Measurements from ENCODE around the gene GFER.

The GFER gene

GRCh38 chr16:1991948-1992703 lies 8.1 kb downstream of the GFER start:
- DNase-seq: peak; percentile 95

DNA sequence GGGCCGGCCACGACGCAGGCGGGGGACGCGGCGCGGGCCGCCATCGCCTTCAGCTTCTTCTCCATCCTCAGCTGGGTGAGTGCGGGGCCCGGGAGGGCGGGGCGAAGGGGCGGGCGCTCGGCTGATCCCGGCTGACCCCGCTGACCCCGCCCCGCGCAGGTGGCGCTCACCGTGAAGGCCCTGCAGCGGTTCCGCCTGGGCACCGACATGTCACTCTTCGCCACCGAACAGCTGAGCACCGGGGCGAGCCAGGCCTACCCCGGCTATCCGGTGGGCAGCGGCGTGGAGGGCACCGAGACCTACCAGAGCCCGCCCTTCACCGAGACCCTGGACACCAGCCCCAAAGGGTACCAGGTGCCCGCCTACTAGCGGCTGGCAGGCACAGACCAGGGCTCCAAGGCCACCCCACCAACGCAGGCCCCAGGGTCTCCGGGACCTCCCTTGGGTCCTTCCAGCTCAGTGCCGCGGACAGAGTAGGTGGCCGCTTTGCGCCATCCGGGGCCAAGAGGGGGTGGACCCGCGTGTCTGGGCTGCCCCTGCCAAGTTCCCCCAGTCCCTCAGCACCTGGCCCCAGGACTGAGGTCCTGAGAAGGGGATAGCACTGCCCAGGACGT lies 8.8 kb downstream of the GFER start:
- DNase-seq: no peak

DNA sequence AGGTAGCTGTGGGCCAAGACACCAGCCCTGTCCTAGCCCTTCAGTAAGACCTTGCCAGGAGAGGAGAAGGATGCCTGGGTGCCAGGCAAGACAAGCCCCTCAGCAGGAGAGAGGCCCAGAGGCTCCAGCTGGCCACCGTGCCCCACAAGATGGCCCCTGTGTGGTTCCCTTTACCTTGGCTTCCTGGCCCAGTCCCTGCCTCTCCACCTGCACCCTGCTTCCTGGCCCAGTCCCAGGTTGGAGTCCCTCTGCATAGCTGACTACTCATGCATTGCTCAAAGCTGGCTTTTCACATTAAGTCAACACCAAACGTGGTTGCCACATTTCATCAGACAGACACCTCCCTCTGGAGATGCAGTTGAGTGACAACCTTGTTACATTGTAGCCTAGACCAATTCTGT lies 9.7 kb downstream of the GFER start:
- DNase-seq: no peak

- no peak for DNase-seq
Measured at GRCh38 chr16:1997494-1998359, 13.7 kb downstream of the GFER start.

- DNase-seq: no peak
Measured at GRCh38 chr16:1998360-1998835, 14.4 kb downstream of the GFER start.

- DNase-seq: no peak
Measured at GRCh38 chr16:1998852-1999801, 15.1 kb downstream of the GFER start.

DNA sequence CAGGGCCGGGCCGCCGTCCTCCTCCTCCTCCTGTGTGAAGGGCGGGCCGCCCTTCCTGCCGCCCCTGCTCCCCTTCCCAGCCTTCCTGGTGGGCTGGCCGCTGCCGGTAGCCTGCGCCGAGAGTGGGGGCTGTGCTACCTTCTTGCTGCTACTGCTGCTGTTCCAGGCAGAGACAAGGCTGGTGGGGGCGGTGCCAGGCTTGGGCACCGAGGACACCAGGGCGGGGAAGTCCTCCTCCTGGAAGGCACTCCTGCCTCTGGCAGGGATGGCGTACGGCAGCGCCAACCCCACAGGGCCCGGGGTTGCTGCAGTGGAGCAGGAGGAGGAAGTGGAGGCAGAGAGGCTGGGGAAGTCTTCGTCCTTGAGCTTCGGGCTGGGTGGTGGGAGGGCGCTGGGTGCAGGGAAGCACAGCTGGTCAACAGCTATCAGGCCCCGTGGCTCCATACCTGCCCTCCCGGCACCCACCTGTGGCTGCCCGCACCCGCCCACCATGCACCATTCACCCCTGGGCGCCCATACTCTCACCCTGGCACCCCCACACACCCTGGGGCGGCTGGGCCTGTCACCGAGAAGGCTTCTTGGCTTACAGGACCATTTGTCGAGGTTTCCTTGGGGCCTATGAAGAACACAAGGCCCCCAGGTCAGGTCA lies 16.0 kb downstream of the GFER start:
- no peak for DNase-seq

DNA sequence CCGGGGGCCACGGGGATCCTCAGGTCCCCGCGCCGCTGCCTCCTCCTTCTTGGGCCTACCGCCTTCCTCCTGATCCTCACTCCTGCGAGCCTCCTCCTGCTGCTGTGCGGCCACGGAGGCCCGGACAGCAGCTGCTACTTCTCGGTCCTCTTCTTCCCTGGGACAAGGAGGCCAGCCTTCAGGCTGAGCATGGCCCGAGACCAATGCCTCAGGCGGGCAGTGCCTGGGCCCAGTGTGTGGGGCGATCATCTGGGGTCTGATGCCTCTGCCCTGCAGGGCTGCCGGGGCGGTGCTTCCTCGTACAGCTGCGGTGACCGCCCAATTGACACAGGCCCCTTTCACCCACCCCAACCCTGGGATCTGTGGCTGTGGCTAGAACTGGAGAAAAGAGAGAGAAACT lies 17.0 kb downstream of the GFER start:
- DNase-seq: no peak

DNA sequence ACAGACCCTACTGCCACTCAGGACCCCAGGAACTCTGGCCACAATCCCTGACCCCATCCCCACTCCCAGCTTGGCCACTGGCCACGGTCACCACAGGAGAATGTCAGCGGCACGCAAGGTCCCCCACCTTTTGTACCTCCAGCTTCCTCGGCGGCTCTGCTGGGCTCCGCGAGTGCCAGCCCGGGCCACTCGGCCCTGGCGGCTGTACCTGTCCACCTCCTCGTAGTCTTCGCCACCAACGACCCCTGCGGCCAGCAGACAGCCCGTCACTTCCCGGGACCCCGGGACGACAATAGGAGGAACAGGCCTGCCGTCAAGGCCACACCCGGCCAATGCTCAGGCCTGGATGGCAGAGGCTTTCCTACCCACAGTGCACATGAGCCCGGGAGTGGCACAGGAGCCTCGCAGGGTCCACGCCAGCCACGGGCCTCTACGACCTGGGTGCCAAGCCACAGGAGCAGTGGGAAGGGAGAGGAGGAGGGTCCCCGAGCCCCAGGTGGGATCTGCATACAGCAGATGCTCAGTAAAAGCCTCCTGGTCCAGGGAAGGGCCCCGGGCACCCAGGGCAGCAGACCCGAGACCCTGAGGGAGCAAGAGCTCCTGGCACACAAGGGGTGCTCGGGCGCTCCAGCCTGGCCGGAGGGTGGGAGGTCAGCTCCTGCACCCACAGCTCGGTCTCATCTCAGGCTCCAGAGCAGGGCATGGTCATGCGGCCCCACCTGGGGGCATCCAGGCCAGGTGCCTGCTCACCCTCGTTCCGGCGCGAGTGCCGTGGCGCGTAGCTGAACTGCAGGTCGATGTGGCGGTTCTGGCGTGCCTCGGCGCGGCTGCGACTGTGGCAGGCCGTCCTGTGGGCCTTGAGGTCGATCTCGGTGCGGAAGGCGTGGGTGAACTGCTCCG lies 17.7 kb downstream of the GFER start:
- DNase-seq: no peak

DNA sequence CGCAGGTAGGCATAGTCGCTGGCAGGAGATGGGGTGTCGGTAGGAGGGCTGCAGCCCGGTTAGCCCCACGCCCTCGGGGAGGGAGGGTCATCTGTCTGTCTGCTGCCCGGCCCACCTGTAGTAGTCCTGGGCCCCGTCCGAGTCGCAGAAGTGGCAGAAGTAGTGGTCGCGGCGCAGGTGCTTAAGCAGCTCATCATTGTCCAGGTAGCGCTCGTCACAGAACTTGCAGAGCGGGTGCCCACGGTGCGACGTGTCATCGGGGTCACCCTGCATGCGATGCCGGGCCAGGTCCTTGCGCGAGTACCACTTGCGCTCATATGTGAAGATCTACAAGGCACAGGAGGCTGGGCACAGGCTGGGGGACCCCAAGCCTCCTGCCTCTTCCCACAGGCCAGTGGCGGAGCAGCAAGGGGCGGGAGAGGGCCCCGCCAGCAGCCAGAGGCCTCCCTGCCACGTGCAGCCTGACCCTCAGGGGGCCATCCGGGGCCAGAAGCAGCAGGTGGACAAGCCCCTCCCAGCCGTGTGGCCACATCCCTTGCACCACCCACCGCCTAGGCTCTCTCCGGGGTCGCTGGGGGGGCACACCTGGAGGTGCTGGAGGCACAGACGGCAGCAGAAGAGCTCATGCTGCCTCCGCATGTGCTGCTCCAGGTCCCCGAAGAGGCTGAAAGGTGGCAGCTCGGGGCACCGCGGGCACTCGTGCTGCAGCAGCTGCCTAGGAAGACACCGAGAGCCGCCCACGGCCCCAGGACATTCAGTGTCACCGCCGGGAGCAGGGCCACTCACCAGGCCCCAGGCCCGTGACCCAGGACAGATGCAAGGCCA lies 18.6 kb downstream of the GFER start:
- no peak for DNase-seq

DNA sequence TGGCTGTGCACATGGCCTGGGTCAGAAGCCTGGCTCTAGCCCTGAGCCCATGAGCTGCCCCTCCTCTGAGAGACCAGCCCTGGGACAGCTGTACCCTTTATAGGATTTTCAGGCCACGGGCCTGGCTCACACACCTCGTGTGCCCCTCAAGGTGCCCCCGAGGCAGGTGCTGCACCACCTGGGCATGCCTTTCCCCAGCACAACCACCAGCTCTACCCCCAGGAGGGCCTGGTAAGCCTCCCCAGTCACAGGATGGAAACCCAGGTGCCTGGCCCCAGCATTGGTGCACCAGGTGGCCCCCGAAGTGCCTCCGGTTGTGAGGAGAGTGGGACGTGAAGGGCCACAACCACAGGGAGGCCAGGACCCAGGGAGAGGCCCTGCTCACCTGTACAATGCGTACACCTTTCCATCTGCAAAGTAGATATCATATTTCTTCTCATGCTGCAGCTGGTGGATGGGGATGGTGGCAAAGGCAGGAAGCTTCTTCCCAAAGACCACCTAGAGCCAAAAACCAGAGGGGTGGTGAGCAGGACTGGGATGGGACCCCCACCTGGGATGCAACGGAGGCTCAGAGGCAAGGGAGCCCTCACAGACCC lies 19.3 kb downstream of the GFER start:
- no peak for DNase-seq

DNA sequence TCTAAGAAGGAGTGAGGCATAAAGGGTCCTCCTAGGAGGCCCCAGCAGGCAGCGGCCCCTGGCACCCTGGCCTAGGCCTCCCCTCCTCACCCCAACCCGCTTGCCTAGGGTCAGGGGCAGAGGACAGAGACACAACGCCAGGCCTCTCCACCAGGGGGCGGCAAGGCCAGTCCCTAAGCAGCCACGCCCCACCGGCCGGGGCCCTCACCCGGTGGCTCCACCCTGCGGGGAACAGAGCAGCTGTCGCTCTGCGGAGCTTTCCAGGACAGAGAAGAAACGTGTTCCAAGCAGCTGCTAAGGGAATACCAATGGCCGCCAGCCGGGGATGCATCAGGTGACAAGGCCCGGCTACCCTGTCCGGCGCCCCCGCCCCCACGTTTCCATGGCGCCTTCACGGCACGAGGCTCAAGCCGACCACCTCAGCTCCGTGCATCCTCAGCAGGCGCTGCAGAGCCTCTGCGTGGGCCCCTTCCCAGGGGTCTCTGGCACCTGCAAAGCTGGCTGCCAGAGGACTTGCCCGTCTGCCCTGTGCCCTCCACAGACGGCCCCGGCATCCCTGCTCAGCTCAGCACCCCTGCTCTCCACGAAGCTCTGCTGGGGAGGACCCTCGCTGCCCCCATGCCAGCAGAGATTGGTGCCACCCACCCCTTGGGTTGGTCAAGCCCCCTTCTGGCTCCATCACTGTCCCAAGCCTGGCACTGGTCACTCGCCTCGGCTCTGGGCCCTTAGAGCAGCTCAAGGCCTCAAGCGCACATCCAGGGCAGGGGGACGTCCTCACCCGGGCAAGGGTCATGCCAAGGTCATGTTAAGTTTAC lies 20.0 kb downstream of the GFER start:
- peak; percentile 91 for DNase-seq

DNA sequence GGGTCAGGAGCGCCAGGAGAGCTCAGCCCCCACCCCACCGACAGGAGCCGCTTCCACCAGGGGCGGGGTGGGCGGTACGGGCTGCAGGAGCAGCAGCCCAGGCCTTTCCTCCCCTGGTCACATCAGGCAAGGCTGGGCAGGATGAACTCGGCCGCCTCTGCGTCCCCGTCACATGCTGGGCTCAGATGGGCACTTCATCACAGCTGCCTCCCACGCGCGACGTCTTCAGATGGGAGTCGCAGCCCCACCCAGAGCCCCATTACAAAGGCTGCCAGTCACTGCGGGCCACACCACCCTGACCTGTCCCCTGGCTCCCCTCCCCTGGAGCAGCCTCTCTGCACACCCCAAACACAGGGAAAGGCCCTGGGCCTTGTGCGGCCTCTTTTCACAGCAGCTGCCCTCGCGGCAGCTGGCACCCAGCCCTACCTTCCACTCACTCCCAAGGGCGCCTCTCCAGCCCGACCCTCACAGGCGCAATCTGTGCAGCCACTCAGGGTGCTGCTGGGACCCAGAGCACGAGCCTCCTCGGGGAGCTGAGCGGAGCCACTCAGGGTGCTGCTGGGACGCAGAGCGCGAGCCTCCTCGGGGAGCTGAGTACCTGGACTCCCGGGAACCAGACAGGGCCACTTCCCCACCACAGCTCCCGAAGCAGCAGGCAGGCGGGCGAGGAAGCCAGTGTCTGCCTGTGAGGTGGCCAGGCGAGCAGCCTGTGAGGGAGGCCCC lies 21.0 kb downstream of the GFER start:
- DNase-seq: no peak

- no peak for DNase-seq
Measured at GRCh38 chr16:2005646-2006045, 21.7 kb downstream of the GFER start.

DNA sequence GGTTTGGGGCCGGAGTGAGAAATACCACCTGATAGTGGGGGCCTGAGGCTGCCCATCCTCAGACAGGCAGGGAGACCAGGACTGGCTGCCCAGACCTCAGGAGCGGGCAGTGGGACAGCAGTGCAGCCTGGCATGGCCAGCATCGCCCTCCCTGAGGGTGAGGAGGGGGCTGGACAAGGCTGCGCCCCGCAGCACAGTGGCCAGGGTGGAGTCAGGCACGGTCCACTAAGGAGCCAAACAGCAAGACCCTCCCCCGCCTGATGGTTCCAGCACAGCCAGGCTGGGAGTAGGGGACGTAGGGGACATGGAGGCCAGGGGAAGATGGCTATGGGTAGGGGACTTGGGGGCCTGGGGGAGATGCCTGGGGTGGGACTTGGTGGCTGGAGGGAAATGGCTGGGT lies 22.3 kb downstream of the GFER start:
- DNase-seq: no peak

DNA sequence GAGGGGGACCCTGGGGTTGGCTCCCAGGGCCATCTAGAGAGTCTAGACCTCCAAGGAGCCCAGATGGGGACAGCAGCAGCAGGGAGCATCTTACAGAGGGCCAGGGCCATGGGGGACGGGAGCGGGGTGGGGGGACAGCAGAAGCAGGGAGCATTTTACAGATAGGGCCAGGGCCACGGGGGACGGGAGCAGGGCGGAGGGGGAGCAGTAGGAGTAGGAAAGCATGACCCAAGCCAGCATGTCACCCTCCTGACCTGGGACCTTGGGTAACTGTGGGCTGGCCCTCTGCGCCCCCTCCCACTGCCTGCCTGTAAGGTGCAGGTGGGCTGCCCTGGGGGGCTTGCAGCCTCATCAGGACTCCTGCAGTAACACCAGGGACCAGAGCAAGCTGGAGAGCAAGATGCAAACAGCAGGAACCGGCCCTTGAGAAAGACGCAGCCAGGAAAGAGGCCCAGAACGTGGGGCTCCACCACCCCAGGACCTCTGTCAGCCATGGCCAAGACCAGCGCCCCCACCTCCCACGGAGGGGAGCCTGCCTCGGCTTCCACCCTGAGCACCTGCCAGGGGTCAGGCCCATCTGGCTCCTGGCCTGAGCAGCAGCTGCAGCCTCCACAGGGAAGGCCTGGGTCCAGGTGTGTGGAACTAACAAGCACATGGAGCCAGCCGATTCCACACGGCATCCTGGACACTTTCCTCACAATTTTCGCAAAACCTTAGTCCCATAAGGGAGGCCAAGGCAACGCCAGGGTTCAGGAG lies 23.3 kb downstream of the GFER start:
- DNase-seq: no peak

DNA sequence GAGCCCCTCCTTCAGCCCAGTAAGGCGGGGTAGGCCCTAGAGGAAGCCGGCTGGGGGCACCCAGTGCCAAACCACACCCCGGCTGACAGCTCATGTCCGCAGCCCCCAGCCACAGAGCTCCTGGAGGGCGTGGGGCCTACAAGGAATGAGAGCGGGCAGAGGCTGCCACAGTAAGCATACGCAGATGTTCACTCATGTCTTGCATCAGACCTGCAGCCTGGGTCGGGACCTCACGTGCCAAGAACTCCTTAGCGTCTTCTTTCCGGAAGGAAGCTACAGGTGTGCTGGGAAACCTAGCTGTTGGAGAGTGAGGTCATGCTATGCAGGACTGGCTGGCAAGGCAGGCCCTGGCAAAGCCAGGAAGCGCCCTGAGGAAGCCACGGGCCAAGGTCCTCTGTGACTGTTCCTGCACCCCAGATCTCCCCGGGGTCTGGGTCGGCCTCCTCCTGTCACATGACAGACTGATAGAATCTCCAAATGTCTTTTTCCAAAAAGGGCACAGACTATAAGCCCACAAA lies 24.1 kb downstream of the GFER start:
- DNase-seq: no peak
